Gastrocnemius medialis (tissue), 4 donors: ENCODE data around the gene UPF1.

Experiments
- CTCF ChIP-seq, 5 experiments: fragments of 450-650 bp in 3 of 5; fragments of 200-600 bp in 2 of 5; sonication (generic) in 2 of 5; IDR thresholded peaks in 4 of 5; conservative IDR thresholded peaks in 1 of 5; 1 replicate in 4 of 5; 2 replicates in 1 of 5; pipeline ENCODE4 v1.5.1; 2016 to 2019; ENCODE audit warnings: antibody characterized with exemption in 5 of 5, mild to moderate bottlenecking in 3 of 5, moderate library complexity in 3 of 5
- POLR2A ChIP-seq, 2 donors: fragments of 450-650 bp; IDR thresholded peaks; one replicate each; pipeline ENCODE4 v1.6.1; 2017; ENCODE audit warnings: antibody characterized with exemption in 2 of 2, mild to moderate bottlenecking in 2 of 2, moderate library complexity in 2 of 2

GRCh38 chr19:18841400-18841799 is 9.6 kb downstream of the UPF1 start:
- TF ChIP-seq POLR2A (IDR thresholded peaks at IDR 0.05) (no peak), CTCF (IDR thresholded peaks at IDR 0.05 in 4 of 5, conservative IDR thresholded peaks at IDR 0.05 in 1 of 5) (no peak)
